IPS-18c (cell line): Measurements from ENCODE around the gene HTR7.

Source experiments
- H3K4me3 ChIP-seq: 2 replicates; pipeline ENCODE4 v1.7.0; 2013; ENCODE audit warnings: low read depth, mild to moderate bottlenecking, low read length, moderate library complexity; ENCODE audit not compliant: insufficient read depth
- H3K9me3 ChIP-seq: one replicate; pipeline ENCODE4 v1.6.1; 2013; ENCODE audit warnings: mild to moderate bottlenecking, low read length, moderate library complexity; ENCODE audit not compliant: control insufficient read depth, insufficient read depth

HTR7 gene

DNA sequence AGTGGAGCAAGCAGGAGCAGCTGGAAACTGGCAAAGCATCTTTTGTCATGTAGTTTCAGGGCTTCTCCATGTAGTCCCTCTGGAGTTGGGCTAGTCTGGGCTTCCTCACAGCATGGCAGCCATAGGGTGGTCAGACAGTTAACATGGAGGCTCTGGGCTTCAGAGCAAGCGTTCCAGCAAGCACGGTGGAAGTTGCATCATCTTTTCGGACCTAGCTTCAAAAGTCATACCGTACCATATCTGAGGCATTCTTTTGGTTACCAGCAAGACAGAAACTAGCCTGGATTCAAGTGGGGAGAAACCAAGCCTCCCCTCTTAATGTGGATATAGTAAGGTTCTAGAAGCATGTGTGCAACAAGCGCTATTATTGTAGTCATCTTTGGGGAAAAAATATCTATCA, 135.0 kb downstream of the HTR7 start:
- H3K9me3 ChIP-seq: no peaks in the 10 kb centered on the region
- H3K4me3 ChIP-seq: no peak overlapping the region

DNA sequence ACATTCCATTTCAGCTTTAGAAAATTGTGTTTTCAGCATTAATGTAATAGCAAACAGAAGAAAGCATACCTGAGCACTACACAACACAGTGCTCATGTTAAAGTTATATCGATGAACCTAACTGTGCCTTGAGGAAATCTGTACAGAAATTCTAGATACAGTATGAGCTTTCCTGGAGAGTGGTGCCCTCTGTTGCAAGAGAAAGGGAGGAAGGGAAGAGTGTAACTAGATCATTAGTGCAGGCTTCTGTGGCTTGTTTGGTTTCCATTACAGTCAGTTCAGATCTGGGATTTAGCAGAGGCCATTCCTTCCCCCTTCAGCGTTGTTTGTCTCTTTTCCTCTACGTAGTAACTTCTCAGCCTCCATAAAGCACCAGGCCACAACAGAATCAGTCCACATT, 139.7 kb downstream of the HTR7 start:
- H3K9me3 ChIP-seq: no peaks in the 10 kb centered on the region
- H3K4me3 ChIP-seq: no peak overlapping the region

DNA sequence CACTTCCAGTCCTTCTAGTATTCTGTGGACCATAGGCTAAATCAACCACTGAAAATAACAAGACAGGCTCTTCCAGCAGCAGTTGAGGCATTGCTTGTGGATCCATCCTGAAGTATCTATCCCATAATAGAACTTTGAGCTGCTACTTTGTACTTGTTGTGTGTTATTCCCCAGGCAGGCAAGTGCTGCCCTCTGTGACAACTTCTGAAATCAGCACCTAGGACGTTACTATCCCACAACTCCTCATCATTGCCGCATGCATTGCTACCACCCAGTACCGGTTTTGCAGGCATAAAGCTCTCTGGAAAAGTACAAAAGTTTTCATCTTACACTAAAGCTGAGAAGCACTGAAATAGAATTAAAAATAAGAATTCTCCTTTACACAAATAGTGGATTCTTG, 145.3 kb downstream of the HTR7 start:
- H3K9me3 ChIP-seq: no peaks in the 10 kb centered on the region

DNA sequence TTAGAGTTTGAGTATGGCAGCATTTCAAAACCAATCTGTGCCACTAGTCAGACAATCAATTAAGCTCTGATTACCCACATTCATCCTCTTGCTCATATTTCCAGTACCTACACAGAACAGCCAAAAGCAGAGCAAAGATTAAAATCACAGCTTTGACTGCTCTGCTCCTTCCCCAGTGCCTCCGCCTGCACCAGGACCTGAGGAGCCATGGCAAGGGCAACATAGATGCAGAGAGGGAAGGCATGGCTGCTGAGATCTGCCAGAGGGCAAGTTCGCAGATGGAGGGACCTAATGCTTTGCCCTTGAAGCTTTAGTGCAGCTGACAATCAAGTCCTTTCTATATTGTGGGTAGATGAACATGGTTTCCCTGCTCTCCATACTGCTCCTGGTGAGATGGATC, 148.1 kb downstream of the HTR7 start:
- no peaks in the 10 kb centered on the region for H3K9me3 ChIP-seq

More for the DNA sequence above, 145.3 kb downstream of the HTR7 start:
- H3K4me3 ChIP-seq: no peak overlapping the region

DNA sequence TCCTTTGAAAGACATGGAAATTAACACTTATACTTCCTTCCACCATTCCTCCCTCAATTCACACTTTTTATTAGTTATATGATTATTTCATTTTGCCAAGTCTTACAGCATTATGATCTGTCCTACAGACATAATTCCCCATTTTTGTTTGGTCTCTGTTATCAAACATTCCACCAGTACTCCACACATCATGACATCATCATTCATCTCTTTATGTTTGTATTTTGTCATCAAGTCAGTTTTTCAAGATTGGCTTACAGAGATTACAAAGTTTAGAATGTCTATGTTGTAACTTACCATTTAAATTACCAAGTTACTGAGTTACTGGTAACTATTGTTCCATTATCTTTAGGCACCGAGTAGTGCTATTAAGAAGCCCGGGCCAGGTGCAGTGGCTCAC, 150.2 kb downstream of the HTR7 start:
- Histone ChIP-seq H3K9me3 (no peaks in the 10 kb centered on the region), H3K4me3 (no peak overlapping the region)

More for the DNA sequence above, 148.1 kb downstream of the HTR7 start:
- H3K4me3 ChIP-seq: no peak overlapping the region

DNA sequence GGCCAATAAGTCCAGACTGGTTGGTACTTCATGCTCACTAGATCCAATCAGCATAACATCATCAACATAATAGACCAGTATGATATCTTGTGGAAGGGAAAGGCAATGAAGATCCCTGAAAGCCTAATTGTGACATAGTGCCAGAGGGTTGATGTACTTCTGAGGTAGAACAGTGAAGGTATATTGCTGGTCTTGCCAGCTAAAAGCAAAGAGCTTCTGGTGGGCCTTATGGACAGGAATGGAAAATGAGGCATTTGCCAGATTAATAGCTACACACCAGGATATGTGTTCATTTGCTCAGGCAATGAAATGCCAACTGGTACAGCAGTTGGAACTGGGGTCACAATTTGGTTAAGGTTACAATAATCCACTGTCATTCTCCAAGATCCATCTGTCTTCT, 156.4 kb downstream of the HTR7 start:
- Histone ChIP-seq H3K4me3 (no peak overlapping the region), H3K9me3 (no peaks in the 10 kb centered on the region)

DNA sequence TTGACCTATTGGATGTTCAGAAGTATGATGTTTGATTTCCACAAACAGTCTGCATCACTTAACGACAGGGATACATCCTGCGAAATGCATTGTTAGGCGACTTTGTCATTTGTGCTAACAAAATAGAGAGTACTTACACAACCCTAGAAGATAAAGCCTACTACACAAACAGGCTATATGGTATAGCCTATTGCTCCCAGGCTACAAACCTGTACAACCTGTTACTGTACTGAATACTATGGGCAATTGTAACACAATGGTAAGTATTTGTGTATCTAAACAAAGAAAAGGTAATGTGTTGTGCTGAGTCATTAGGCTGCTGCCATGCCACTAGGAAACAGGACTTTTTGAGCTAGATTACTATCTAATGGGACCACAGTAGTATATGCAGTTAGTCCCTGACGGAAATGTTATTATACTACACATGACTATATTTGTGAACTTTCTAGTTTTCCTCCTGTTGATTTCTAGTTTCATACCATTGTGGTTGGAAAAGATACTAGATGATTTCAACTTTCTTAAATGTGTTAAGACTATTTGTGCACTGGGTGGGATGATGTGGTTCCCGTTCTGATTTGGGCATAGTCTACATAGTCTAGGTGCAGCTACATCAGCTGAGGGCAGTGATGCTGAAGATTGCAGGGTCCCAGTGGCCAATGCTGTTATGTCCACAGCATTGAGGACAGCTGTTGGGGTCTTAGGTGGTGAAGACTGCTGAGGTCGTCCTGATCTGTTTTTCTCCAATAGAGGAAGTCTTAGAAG, 161.7 kb downstream of the HTR7 start:
- no peaks in the 10 kb centered on the region for H3K9me3 ChIP-seq
- no peak overlapping the region for H3K4me3 ChIP-seq
